BLaER1 treated with 17β-estradiol and CSF1 and Interleukin-3, amounts not matched to agents 10 nM and 100 nM (cell line): ENCODE results near the gene BNIP2.
"Not testable (repeated sequence)": the region's sequence is repeated elsewhere in the genome, so short reads cannot be mapped to it uniquely, and the experiment has no call there.

ENCODE experiments used
- H3K27ac ChIP-seq, 11 experiments: shearing (Covaris generic); formaldehyde crosslinking; 2 replicates each; pipeline ENCODE4 v1.8.1; 2022
- H3K27me3 ChIP-seq, 11 experiments: shearing (Covaris generic); formaldehyde crosslinking; 2 replicates each; pipeline ENCODE4 v1.8.1; 2022
- H3K36me3 ChIP-seq, 11 experiments: shearing (Covaris generic); formaldehyde crosslinking; 2 replicates each; pipeline ENCODE4 v1.8.1; 2022
- H3K4me1 ChIP-seq, 10 experiments: shearing (Covaris generic); formaldehyde crosslinking; 2 replicates each; pipeline ENCODE4 v1.8.1; 2022
- H3K4me2 ChIP-seq, 11 experiments: shearing (Covaris generic); formaldehyde crosslinking; 2 replicates each; pipeline ENCODE4 v1.8.1; 2022
- H3K4me3 ChIP-seq, 10 experiments: shearing (Covaris generic); formaldehyde crosslinking; 2 replicates each; pipeline ENCODE4 v1.8.1; 2022
- H3K9ac ChIP-seq, 11 experiments: shearing (Covaris generic); formaldehyde crosslinking; 2 replicates each; pipeline ENCODE4 v1.8.1; 2022
- H3K9me3 ChIP-seq, 11 experiments: shearing (Covaris generic); formaldehyde crosslinking; replicated peaks in 1 of 11; 2 replicates each; pipeline ENCODE4 v1.8.1; 2022
- H4K20me1 ChIP-seq, 11 experiments: shearing (Covaris generic); formaldehyde crosslinking; 2 replicates each; pipeline ENCODE4 v1.8.1; 2022
- Cebpa-rat ChIP-seq, 11 experiments: shearing (Covaris generic); IDR thresholded peaks; 2 replicates each; pipeline ENCODE4 v1.8.1; 2022

Gene BNIP2

GRCh38 chr15:59711451-59712243, 22.5 kb upstream of the BNIP2 start:
- no peaks in the 10 kb centered on the region for H3K4me1 ChIP-seq
- H4K20me1 ChIP-seq, result no peaks in the 10 kb centered on the region
- no peak for TF ChIP-seq Cebpa-rat (IDR thresholded peaks at IDR 0.05)
- no peaks in the 10 kb centered on the region for H3K27me3 ChIP-seq
- no peak overlapping the region for H3K9ac ChIP-seq
- H3K4me2 ChIP-seq, result no peak overlapping the region
- H3K27ac ChIP-seq, result no peak overlapping the region
- H3K4me3 ChIP-seq, result no peak overlapping the region
- H3K9me3 ChIP-seq, result peaks cover 0 to 12% (median 0%) of the 10 kb centered on the region in 11 experiments; a peak in 7 of 22 replicates
- no peaks in the 10 kb centered on the region for H3K36me3 ChIP-seq

GRCh38 chr15:59707619-59708018, 18.5 kb upstream of the BNIP2 start:
- no peak overlapping the region for H3K9ac ChIP-seq
- no peaks in the 10 kb centered on the region for H3K4me1 ChIP-seq
- no peak for TF ChIP-seq Cebpa-rat (IDR thresholded peaks at IDR 0.05)
- no peaks in the 10 kb centered on the region for H3K27me3 ChIP-seq
- peaks cover 0 to 12% (median 0%) of the 10 kb centered on the region in 11 experiments; a peak in 7 of 22 replicates for H3K9me3 ChIP-seq
- H3K27ac ChIP-seq, result no peak overlapping the region
- H3K4me2 ChIP-seq, result no peak overlapping the region
- H4K20me1 ChIP-seq, result no peaks in the 10 kb centered on the region
- H3K4me3 ChIP-seq, result no peak overlapping the region
- H3K36me3 ChIP-seq, result no peaks in the 10 kb centered on the region

- H3K36me3 ChIP-seq, result no peaks in the 10 kb centered on the region
- H3K9me3 ChIP-seq, result peaks cover 0 to 12% (median 0%) of the 10 kb centered on the region in 11 experiments; a peak in 7 of 22 replicates
- TF ChIP-seq Cebpa-rat (IDR thresholded peaks at IDR 0.05), result no peak
These were observed 15.1 kb upstream of the BNIP2 start for GRCh38 chr15:59703979-59704796.

GRCh38 chr15:59702351-59702750, 13.2 kb upstream of the BNIP2 start:
- no peak overlapping the region for H3K4me2 ChIP-seq
- TF ChIP-seq Cebpa-rat (IDR thresholded peaks at IDR 0.05), result no peak
- H3K9ac ChIP-seq, result no peak overlapping the region
- H4K20me1 ChIP-seq, result no peaks in the 10 kb centered on the region
- H3K4me1 ChIP-seq, result no peaks in the 10 kb centered on the region
- H3K9me3 ChIP-seq, result peaks cover 0 to 4% (median 0%) of the 10 kb centered on the region in 11 experiments; a peak in 4 of 22 replicates
- H3K4me3 ChIP-seq, result no peak overlapping the region
- H3K36me3 ChIP-seq, result no peaks in the 10 kb centered on the region
- H3K27me3 ChIP-seq, result no peaks in the 10 kb centered on the region
- H3K27ac ChIP-seq, result no peak overlapping the region

More at GRCh38 chr15:59703979-59704796, 15.1 kb upstream of the BNIP2 start:
- Histone ChIP-seq H3K27ac (no peak overlapping the region), H3K9ac (no peak overlapping the region), H3K4me2 (no peak overlapping the region), H3K4me1 (no peaks in the 10 kb centered on the region), H3K27me3 (no peaks in the 10 kb centered on the region), H3K4me3 (no peak overlapping the region), H4K20me1 (no peaks in the 10 kb centered on the region)

GRCh38 chr15:59701880-59702279, 12.8 kb upstream of the BNIP2 start:
- Histone ChIP-seq H3K36me3 (no peaks in the 10 kb centered on the region), H3K9me3 (no peaks in the 10 kb centered on the region), H3K4me3 (no peak overlapping the region), H3K27me3 (no peaks in the 10 kb centered on the region), H3K27ac (no peak overlapping the region), H3K4me2 (no peak overlapping the region), H3K9ac (no peak overlapping the region), H4K20me1 (no peaks in the 10 kb centered on the region), H3K4me1 (no peaks in the 10 kb centered on the region)
- TF ChIP-seq Cebpa-rat (IDR thresholded peaks at IDR 0.05), result no peak

DNA sequence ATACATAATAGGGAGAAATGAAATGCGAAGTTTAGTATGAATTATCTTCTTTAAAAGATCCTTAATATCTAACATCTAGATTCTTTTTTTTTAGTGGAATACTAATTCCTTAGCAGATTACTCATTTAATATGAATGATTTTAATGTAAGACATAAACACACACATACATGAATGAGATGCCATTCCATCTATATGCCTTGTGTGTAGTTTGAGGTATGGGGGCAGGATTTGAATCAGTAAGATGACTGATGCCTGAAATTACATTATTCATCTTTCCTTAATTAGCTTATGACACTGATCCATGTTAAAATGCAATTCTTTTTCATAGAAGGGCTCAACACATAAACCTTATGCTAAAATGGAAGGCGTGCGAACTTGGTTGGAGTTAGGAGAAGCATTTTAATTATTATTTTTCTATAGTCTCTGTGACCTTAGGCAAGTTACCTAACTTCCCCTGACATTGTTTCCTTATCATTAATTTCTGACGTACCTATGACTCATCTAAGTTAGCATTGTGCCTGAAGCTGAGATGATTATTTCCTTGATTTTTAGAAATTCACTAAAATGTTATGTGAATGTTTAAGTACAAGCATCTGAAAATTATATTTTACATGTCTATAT, 10.8 kb upstream of the BNIP2 start:
- no peak for TF ChIP-seq Cebpa-rat (IDR thresholded peaks at IDR 0.05)
- Histone ChIP-seq H3K27ac (no peak overlapping the region), H3K4me1 (peaks cover 0 to 5% (median 0%) of the 10 kb centered on the region in 10 experiments; a peak in 6 of 20 replicates), H3K9me3 (no peaks in the 10 kb centered on the region), H3K27me3 (no peaks in the 10 kb centered on the region), H3K36me3 (no peaks in the 10 kb centered on the region), H3K9ac (no peak overlapping the region), H4K20me1 (no peaks in the 10 kb centered on the region), H3K4me2 (no peak overlapping the region), H3K4me3 (no peak overlapping the region)

DNA sequence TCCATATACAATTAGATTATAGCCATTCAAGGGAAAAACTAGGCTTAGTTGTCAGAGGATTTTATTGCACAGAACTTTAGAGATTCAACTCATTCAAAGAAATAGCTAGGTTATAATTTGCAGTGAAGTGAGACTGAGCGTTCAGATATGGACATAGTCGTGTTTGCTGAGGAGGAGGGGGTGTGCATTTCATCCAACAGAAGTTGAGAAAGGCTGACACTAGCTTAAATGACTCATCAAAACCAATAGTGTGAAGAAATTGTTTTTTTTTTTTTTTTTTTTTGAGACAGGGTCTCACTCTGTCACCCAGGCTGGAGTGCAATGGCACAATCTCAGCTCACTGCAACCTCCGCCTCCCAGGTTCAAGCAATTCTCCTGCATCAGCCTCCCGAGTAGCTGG, 8.9 kb upstream of the BNIP2 start:
- not testable (repeated sequence) for H3K9ac ChIP-seq, H4K20me1 ChIP-seq, H3K27ac ChIP-seq, H3K36me3 ChIP-seq, H3K27me3 ChIP-seq, H3K4me2 ChIP-seq, H3K4me3 ChIP-seq, H3K9me3 ChIP-seq
- H3K4me1 ChIP-seq, result peaks cover 0 to 13% (median 0%) of the 10 kb centered on the region in 10 experiments; a peak in 6 of 20 replicates

- Histone ChIP-seq H3K36me3 (no peaks in the 10 kb centered on the region), H3K4me2 (no peak overlapping the region), H3K27ac (no peak overlapping the region), H3K27me3 (no peaks in the 10 kb centered on the region), H4K20me1 (no peaks in the 10 kb centered on the region), H3K9ac (no peak overlapping the region), H3K4me3 (no peak overlapping the region), H3K4me1 (peaks cover 0 to 13% (median 0%) of the 10 kb centered on the region in 10 experiments; a peak in 6 of 20 replicates), H3K9me3 (no peaks in the 10 kb centered on the region)
- TF ChIP-seq Cebpa-rat (IDR thresholded peaks at IDR 0.05), result no peak
These were observed 7.2 kb upstream of the BNIP2 start for GRCh38 chr15:59696332-59696731.

DNA sequence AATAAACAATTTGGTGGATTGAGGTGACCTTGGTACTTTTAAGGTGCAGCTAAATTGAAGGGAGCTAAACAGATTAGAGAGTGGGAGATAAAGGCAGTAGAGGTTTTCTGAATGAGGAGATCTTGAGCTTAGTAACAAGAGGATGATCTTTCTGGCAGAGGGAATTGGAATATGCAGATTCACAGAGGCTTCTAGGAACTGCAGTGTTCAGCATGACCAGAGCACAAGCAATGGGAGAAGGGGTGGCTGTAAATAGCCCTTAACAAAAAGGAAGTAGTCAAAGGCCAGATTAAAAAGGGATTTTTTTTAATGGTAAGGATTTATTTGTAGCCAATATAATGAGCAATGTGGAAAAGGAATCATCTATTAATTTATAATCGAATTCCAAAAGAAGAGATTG, 5.7 kb upstream of the BNIP2 start:
- H3K27me3 ChIP-seq, result no peaks in the 10 kb centered on the region
- no peak for TF ChIP-seq Cebpa-rat (IDR thresholded peaks at IDR 0.05)
- H3K27ac ChIP-seq, result no peak overlapping the region
- no peak overlapping the region for H3K9ac ChIP-seq
- no peaks in the 10 kb centered on the region for H4K20me1 ChIP-seq
- no peak overlapping the region for H3K4me3 ChIP-seq
- peak overlapping the region in 3 of 11 experiments; percentile 21 to 57 (median 47); a peak in 5 of 22 replicates for H3K4me2 ChIP-seq
- H3K4me1 ChIP-seq, result peaks cover 10 to 24% (median 12%) of the 10 kb centered on the region in 10 experiments
- no peaks in the 10 kb centered on the region for H3K9me3 ChIP-seq
- H3K36me3 ChIP-seq, result no peaks in the 10 kb centered on the region
